Loucy (cell line): ENCODE data around the gene MIGA2.

ENCODE experiments used
- CTCF ChIP-seq: fragments of 200-600 bp; sonication (generic); conservative IDR thresholded peaks from 2 replicates; pipeline ENCODE4 v1.5.1; 2014; ENCODE audit warnings: mild to moderate bottlenecking, antibody characterized with exemption, low read length
- EZH2phosphoT487 ChIP-seq: fragments of 200-600 bp; IDR thresholded peaks from 2 replicates; pipeline ENCODE4 v1.6.1; 2018; ENCODE audit warnings: antibody characterized with exemption, mild to moderate bottlenecking, moderate library complexity, borderline replicate concordance

GRCh38 chr9:129026442-129027223, 9.8 kb upstream of the MIGA2 start:
- TF ChIP-seq EZH2phosphoT487: no peak
- TF ChIP-seq CTCF: no peak
